ENCODE data around the gene MRPL17. TPM values are rescaled to one million over a fixed set of nuclear protein-coding genes. Genes with fewer than 3 reads are reported as not detected.
"Not testable (repeated sequence)": the region's sequence is repeated elsewhere in the genome, so short reads cannot be mapped to it uniquely, and the experiment has no call there.

Gene MRPL17
- 10 to 100 TPM; 50.0 to 56.0 TPM for total RNA-seq

GRCh38 chr11:6682936-6683861, at the start of gene MRPL17:
Gene MRPL17, minus strand, starts transcription at chr11:6683340. Its CDS starts 44 bp downstream, at chr11:6683296.
- peaks cover 31% of the 10 kb centered on the region for H3K4me1 Mint-ChIP-seq
- H3K27ac Mint-ChIP-seq: peak within 1 kb of the TSS; percentile 97
- CTCF ChIA-PET: interaction anchor here (0.6 to 3.2 kb wide), 32 partner anchors 8 to 462 kb away, joined by 3 to 28 read pairs (median 4); partner anchors contain the start of genes ILK, RRP8, TAF10 and TPP1
- H3K4me3 Mint-ChIP-seq: peak within 1 kb of the TSS; percentile 97
- H3K27me3 Mint-ChIP-seq: no peaks in the 10 kb centered on the region
- peaks cover 37% of the 10 kb centered on the region for H3K36me3 Mint-ChIP-seq (ENCODE audit: low read depth)
- DNase-seq: peak; percentile 100
- POLR2A ChIA-PET: interaction anchor here (1.0 kb wide), 1 partner anchor 71 kb away, joined by 7 read pairs; the partner anchor contains the start of gene TAF10
- H3K9me3 Mint-ChIP-seq: no peaks in the 10 kb centered on the region

DNA sequence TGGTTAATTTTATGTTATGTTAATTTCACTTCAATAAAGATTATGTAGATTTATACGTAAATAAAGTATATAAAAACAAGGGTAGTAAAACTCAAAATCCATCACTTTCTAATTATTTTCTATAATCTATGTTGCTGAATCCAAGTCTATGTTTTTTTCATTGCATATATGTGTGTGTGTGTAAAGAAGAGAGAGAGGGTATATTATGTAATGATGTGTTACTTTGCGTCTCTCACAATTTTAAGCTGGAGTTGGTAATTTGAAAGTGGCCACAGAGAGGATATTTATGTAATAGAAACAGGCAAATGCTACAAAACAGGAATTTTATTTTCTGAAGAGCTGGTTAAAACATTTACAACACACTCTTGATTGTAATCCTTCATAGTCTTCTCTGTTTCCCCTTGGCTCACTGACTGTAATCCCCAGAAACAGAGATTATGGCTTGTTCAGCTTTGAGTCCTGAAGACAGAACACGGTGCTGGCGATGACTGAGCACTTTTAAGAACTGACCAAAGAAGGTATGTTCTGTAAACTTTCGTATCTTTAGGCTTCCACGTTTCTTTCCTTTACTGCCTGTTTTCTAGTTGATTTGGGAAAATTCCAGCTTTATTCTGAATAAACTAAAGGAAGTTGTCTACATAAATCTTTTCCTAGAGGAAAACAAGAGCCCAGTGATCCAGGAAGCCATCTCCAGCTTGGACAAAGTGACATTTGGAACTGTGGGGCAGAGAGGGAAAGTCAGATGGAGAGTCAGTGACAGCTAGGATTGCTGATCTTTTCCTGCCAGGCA, 45.0 kb upstream of the MRPL17 start:
- CTCF ChIA-PET: interaction anchor here (0.6 to 1.3 kb wide), 4 partner anchors 8 to 406 kb away, joined by 3 to 11 read pairs (median 4); no protein-coding TSS in a partner anchor
- Mint-ChIP-seq H3K27me3 (no peaks in the 10 kb centered on the region), H3K27ac (no peak overlapping the region), H3K4me1 (peaks cover 43% of the 10 kb centered on the region), H3K4me3 (no peak overlapping the region), H3K9me3 (peaks cover 18% of the 10 kb centered on the region), H3K36me3 (ENCODE audit: low read depth) (peaks cover 89% of the 10 kb centered on the region)
- POLR2A ChIA-PET: no interaction called here
- DNase-seq: no peak

DNA sequence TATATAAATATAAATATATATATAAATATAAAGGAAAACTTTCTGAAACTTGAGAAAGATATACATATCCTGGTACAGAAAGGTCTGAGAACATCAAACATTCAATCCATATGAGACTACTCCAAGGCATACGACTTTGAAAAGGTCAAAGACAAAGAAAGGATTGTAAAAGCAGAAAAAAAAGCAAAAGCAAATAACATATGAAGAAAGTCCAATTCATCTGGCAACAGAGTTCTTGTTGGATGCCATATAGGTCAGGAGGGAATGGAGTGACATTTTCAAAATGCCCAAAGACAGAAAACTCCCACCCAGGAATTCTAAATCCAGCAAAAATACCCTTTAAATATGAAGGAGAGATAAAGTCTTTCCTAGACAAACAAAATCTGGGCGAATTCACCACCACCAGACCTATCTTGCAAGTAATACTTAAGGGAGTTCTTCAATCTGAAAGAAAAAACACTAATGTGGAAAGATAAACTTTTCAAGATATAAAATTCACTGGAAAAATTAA, 42.3 kb upstream of the MRPL17 start:
- Mint-ChIP-seq H3K4me1 (peaks cover 49% of the 10 kb centered on the region), H3K27ac (no peak overlapping the region), H3K27me3 (no peaks in the 10 kb centered on the region), H3K9me3 (peaks cover 34% of the 10 kb centered on the region), H3K36me3 (ENCODE audit: low read depth) (peaks cover 91% of the 10 kb centered on the region), H3K4me3 (no peak overlapping the region)
- DNase-seq: no peak
- ChIA-PET CTCF (interaction anchor here (0.7 to 1.1 kb wide), 2 partner anchors 13 to 89 kb away, joined by 3 read pairs; no protein-coding TSS in a partner anchor), POLR2A (no interaction called here)

DNA sequence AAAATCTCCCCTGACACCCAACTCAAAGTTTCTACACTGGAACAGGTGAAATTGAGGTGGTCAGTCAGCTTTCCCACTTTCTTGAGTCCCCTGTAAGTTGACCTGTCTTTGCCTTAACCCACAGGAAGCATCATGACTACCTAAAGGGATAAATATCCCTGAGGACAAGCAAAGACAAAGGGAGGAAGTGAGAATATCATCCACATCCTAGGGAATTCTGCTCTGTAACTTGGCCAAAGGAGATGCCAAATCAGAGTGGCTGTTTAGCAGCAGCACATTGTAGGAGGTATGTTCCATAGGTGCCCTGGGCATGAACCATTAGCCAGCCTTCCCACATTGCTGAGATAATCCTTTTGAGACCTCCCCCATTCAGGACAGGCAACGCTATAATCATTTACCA, 40.9 kb upstream of the MRPL17 start:
- no peak for DNase-seq
- H3K4me1 Mint-ChIP-seq: peaks cover 53% of the 10 kb centered on the region
- H3K27ac Mint-ChIP-seq: no peak overlapping the region
- peaks cover 42% of the 10 kb centered on the region for H3K9me3 Mint-ChIP-seq
- no peak overlapping the region for H3K4me3 Mint-ChIP-seq
- H3K36me3 Mint-ChIP-seq (ENCODE audit: low read depth): peaks cover 95% of the 10 kb centered on the region
- H3K27me3 Mint-ChIP-seq: no peaks in the 10 kb centered on the region
- ChIA-PET POLR2A (no interaction called here), CTCF (interaction anchor here (1.5 kb wide), 1 partner anchor 18 kb away, joined by 3 read pairs; no protein-coding TSS in a partner anchor)

GRCh38 chr11:6721343-6721742, 38.2 kb upstream of the MRPL17 start:
- Mint-ChIP-seq H3K36me3 (ENCODE audit: low read depth) (peaks cover 93% of the 10 kb centered on the region), H3K4me3 (no peak overlapping the region), H3K27me3 (no peaks in the 10 kb centered on the region), H3K27ac (no peak overlapping the region), H3K9me3 (peaks cover 53% of the 10 kb centered on the region), H3K4me1 (peaks cover 40% of the 10 kb centered on the region)
- ChIA-PET POLR2A (no interaction called here), CTCF (interaction anchor here (0.6 to 1.3 kb wide), 3 partner anchors 16 to 58 kb away, joined by 3 to 4 read pairs (median 3); no protein-coding TSS in a partner anchor)
- no peak for DNase-seq

- H3K27ac Mint-ChIP-seq: no peak overlapping the region
- H3K27me3 Mint-ChIP-seq: no peaks in the 10 kb centered on the region
- H3K4me1 Mint-ChIP-seq: peaks cover 33% of the 10 kb centered on the region
- DNase-seq: no peak
- peaks cover 95% of the 10 kb centered on the region for H3K36me3 Mint-ChIP-seq (ENCODE audit: low read depth)
- CTCF ChIA-PET: interaction anchor here (0.9 to 1.7 kb wide), 4 partner anchors 9 to 19 kb away, joined by 3 to 4 read pairs (median 4); no protein-coding TSS in a partner anchor
- H3K9me3 Mint-ChIP-seq: peaks cover 60% of the 10 kb centered on the region
- H3K4me3 Mint-ChIP-seq: no peak overlapping the region
- POLR2A ChIA-PET: no interaction called here
Measured at GRCh38 chr11:6719576-6719975, 36.4 kb upstream of the MRPL17 start.

DNA sequence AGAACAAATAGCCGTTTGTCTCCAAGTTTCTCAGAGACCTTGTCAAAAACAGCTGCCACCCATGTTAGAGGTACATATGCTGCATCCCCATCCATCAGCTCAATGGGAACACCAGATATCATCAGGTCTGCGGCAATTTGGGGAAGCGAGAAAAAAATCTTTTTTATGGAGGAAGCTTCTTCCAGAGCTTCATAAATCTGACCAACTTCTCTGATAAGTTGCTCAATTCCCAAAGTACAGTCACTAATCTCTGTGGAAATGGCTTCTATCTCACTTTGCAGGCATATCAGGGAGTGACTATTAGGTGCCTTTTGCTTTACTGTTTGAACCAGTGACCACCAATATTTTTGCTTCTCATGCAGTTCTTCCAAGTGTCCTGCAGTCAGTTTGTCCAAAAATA, 34.3 kb upstream of the MRPL17 start:
- no peak overlapping the region for H3K27ac Mint-ChIP-seq
- ChIA-PET POLR2A (no interaction called here), CTCF (interaction anchor here (0.6 to 0.9 kb wide), 2 partner anchors 11 to 218 kb away, joined by 4 read pairs; no protein-coding TSS in a partner anchor)
- H3K4me3 Mint-ChIP-seq: no peak overlapping the region
- peaks cover 47% of the 10 kb centered on the region for H3K9me3 Mint-ChIP-seq
- peaks cover 84% of the 10 kb centered on the region for H3K36me3 Mint-ChIP-seq (ENCODE audit: low read depth)
- DNase-seq: no peak
- no peaks in the 10 kb centered on the region for H3K27me3 Mint-ChIP-seq
- peaks cover 23% of the 10 kb centered on the region for H3K4me1 Mint-ChIP-seq

GRCh38 chr11:6711552-6711951, 28.4 kb upstream of the MRPL17 start:
- H3K4me3 Mint-ChIP-seq, POLR2A ChIA-PET, H3K27me3 Mint-ChIP-seq, H3K4me1 Mint-ChIP-seq, H3K9me3 Mint-ChIP-seq, H3K27ac Mint-ChIP-seq: not testable (repeated sequence)
- H3K36me3 Mint-ChIP-seq (ENCODE audit: low read depth): peaks cover 51% of the 10 kb centered on the region
- peak; percentile 41 for DNase-seq
- CTCF ChIA-PET: interaction anchor here (0.6 kb wide), 1 partner anchor 221 kb away, joined by 4 read pairs; no protein-coding TSS in a partner anchor

GRCh38 chr11:6708876-6709275, 25.7 kb upstream of the MRPL17 start:
- Mint-ChIP-seq H3K27me3 (no peaks in the 10 kb centered on the region), H3K36me3 (ENCODE audit: low read depth) (peaks cover 30% of the 10 kb centered on the region), H3K27ac (peak overlapping the region; percentile 9), H3K9me3 (no peaks in the 10 kb centered on the region), H3K4me3 (no peak overlapping the region), H3K4me1 (peaks cover 8% of the 10 kb centered on the region)
- POLR2A ChIA-PET: no interaction called here
- DNase-seq: no peak
- CTCF ChIA-PET: no interaction called here

DNA sequence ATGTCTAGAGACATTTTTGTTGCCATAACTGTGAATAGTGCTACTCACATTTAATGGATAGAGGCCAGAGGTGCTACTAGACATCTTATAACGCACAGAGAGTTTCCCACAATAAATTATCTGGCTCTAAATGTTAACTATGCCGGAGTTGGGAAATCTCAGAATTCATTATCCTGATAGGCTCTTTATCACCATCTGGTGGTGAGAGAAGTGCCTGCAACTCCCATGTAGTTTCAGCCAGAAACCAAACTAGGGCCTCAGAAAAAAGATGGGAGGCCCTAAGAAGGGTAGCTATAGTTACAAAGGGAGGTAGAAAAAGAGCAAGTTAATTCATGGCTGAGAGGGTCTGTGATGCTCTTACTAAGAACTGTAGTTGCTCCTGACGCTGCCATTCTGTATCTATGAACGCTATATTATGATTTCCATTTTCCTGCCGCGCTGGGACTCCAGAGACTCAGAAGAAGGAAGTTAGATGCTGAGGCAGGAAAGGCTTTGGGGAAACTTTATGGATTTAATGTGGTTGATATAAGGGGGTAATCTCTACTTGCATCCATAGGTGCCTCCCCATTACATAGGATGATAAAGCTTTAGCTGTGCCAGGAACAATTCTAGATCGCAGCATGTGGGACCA, 22.9 kb upstream of the MRPL17 start:
- peaks cover 20% of the 10 kb centered on the region for H3K36me3 Mint-ChIP-seq (ENCODE audit: low read depth)
- no peak overlapping the region for H3K4me3 Mint-ChIP-seq
- H3K27me3 Mint-ChIP-seq: no peaks in the 10 kb centered on the region
- no peaks in the 10 kb centered on the region for H3K9me3 Mint-ChIP-seq
- ChIA-PET CTCF (interaction anchor here (0.7 to 1.8 kb wide), 6 partner anchors 10 to 175 kb away, joined by 3 to 6 read pairs (median 3); no protein-coding TSS in a partner anchor), POLR2A (no interaction called here)
- no peak overlapping the region for H3K27ac Mint-ChIP-seq
- peaks cover 8% of the 10 kb centered on the region for H3K4me1 Mint-ChIP-seq
- peak; percentile 48 for DNase-seq

- DNase-seq: peak; percentile 36
- no peak overlapping the region for H3K4me3 Mint-ChIP-seq
- peaks cover 3% of the 10 kb centered on the region for H3K4me1 Mint-ChIP-seq
- H3K27ac Mint-ChIP-seq: no peak overlapping the region
- no peaks in the 10 kb centered on the region for H3K9me3 Mint-ChIP-seq
- peaks cover 9% of the 10 kb centered on the region for H3K36me3 Mint-ChIP-seq (ENCODE audit: low read depth)
- ChIA-PET CTCF (no interaction called here), POLR2A (no interaction called here)
- no peaks in the 10 kb centered on the region for H3K27me3 Mint-ChIP-seq
Measured at GRCh38 chr11:6703247-6704063, 20.3 kb upstream of the MRPL17 start.

Data from activated CD4-positive, alpha-beta T cell treated with anti-CD3 and anti-CD28 coated beads, Interleukin-2, amount 10 ng/mL, durations not matched to agents 7 days and 5 days (primary cell).